ENCODE data around the gene PCDH9.

Gene PCDH9

GRCh38 chr13:66748712-66749111, 481.4 kb downstream of the PCDH9 start:
- no peak for DNase-seq (ENCODE audit: low read depth, low spot score)
- H3K4me3 ChIP-seq (ENCODE audit: low read depth, low read length), result no peak overlapping the region
- in situ Hi-C loops (cut with HindIII; ENCODE audit: low sequenced_read_pairs), result no loop called here
- TF ChIP-seq CTCF (IDR thresholded peaks at IDR 0.05; ENCODE audit: low read depth, low read length), result no peak

- in situ Hi-C loops (cut with HindIII; ENCODE audit: low sequenced_read_pairs), result no loop called here
- TF ChIP-seq CTCF (IDR thresholded peaks at IDR 0.05; ENCODE audit: low read depth, low read length), result no peak
- H3K4me3 ChIP-seq (ENCODE audit: low read depth, low read length), result no peak overlapping the region
- DNase-seq (ENCODE audit: low read depth, low spot score), result no peak
Observed at GRCh38 chr13:66745307-66745706, 484.8 kb downstream of the PCDH9 start.

DNA sequence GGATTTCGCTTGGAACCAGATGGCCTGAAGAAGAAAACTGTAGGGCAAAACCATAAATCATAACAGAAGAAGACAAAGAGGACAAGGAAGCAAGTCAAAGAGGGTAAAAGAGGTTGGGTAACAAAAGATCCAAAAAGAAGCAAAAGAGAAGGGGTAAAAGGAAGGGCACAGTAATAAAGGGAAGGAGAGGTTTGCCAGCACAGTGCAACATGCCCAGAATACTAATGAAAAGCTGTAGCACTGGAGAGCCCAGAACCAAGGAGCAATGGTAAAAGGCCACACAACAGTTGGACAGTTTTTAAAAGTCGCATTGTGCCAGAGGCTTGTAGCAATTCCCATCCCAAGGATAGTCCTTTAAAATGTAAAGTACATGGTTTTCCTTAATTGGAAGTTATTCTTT, 506.6 kb downstream of the PCDH9 start:
- no peak for DNase-seq (ENCODE audit: low read depth, low spot score)
- TF ChIP-seq CTCF (IDR thresholded peaks at IDR 0.05; ENCODE audit: low read depth, low read length), result no peak
- in situ Hi-C loops (cut with HindIII; ENCODE audit: low sequenced_read_pairs), result no loop called here
- no peak overlapping the region for H3K4me3 ChIP-seq (ENCODE audit: low read depth, low read length)

DNA sequence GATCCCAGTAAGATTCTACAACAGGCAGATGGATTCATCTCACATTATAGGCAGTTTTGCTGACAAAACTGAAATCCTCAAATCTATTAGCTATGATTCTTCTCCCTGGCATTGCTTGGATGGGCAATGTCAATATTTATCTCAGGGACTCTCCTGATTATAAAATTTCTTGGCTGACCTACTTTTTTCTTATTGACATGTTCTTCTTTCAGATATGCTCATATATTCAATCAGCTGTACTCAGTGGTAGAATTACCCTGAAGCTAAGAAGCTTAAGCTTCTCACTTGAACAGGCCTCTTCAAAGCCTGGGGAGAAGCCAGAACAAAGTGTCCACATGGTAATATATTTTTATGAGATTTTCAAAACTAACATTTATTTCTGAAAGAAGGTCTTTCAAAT, 513.6 kb downstream of the PCDH9 start:
- no peak for TF ChIP-seq CTCF (IDR thresholded peaks at IDR 0.05; ENCODE audit: low read depth, low read length)
- H3K4me3 ChIP-seq (ENCODE audit: low read depth, low read length), result no peak overlapping the region
- DNase-seq (ENCODE audit: low read depth, low spot score), result no peak
- in situ Hi-C loops (cut with HindIII; ENCODE audit: low sequenced_read_pairs), result no loop called here

- H3K4me3 ChIP-seq (ENCODE audit: low read depth, low read length), result no peak overlapping the region
- TF ChIP-seq CTCF (IDR thresholded peaks at IDR 0.05; ENCODE audit: low read depth, low read length), result peak; percentile 26
- in situ Hi-C loops (cut with HindIII; ENCODE audit: low sequenced_read_pairs), result no loop called here
- DNase-seq (ENCODE audit: low read depth, low spot score), result no peak
Observed at GRCh38 chr13:66714795-66715194, 515.3 kb downstream of the PCDH9 start.

DNA sequence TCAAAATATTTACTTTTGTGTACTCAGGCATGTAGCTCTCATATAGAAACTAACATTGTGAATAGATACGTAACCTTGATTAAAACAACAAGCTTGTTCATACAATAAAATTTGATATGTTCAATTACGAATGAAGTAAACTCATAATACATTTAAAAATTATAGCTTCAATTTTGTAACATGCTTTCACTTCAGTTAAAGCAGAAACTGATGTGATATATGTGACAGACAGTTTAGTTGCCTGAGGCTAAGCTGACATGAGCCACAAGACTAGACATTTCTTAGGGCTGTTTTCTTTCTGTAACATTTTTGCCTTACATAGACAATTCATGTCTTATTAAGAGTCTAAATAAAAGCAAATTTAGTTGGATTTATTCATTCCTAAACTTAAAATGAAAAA, 526.0 kb downstream of the PCDH9 start:
- no peak overlapping the region for H3K4me3 ChIP-seq (ENCODE audit: low read depth, low read length)
- no peak for DNase-seq (ENCODE audit: low read depth, low spot score)
- in situ Hi-C loops (cut with HindIII; ENCODE audit: low sequenced_read_pairs), result no loop called here
- TF ChIP-seq CTCF (IDR thresholded peaks at IDR 0.05; ENCODE audit: low read depth, low read length), result no peak

- DNase-seq (ENCODE audit: low read depth, low spot score), result no peak
- no peak overlapping the region for H3K4me3 ChIP-seq (ENCODE audit: low read depth, low read length)
- no peak for TF ChIP-seq CTCF (IDR thresholded peaks at IDR 0.05; ENCODE audit: low read depth, low read length)
- in situ Hi-C loops (cut with HindIII; ENCODE audit: low sequenced_read_pairs), result no loop called here
Observed at GRCh38 chr13:66703597-66703996, 526.5 kb downstream of the PCDH9 start.

Data from astrocyte of the spinal cord (primary cell).